Naive B cell (primary cell): Measurements from ENCODE around the gene CCDC71L. TPM values are rescaled to one million over a fixed set of nuclear protein-coding genes. Genes with fewer than 3 reads are reported as not detected.
A peak's percentile ranks its signal among the peaks of the same experiment; 100 is the strongest.

Experiments
- ATAC-seq, 2 donors: fragments of 150-1000 bp; cut with Tn5 transposase; 2 replicates each; pipeline ENCODE4 v1.10.0; 2021; ENCODE audit warnings: low read depth in 2 of 2, mild to moderate bottlenecking in 2 of 2, moderate library complexity in 2 of 2
- DNase-seq: peaks from one replicate; pipeline ENCODE4 v3.0.0; 2022
- H3K27ac Mint-ChIP-seq, 6 donors: one replicate each; pipeline ENCODE4 v1.8.0; 2020 to 2022; ENCODE audit warnings: mild to moderate bottlenecking in 6 of 6, mixed read lengths in 6 of 6, moderate library complexity in 5 of 6, inconsistent platforms in 2 of 6
- H3K27me3 Mint-ChIP-seq, 3 donors: one replicate each; pipeline ENCODE4 v1.8.0; 2021 to 2022; ENCODE audit warnings: mixed read lengths in 3 of 3, mild to moderate bottlenecking in 1 of 3
- H3K36me3 Mint-ChIP-seq, 2 donors: one replicate each; pipeline ENCODE4 v1.8.0; 2020 to 2022; ENCODE audit warnings: mixed read lengths in 2 of 2, inconsistent platforms in 1 of 2, mild to moderate bottlenecking in 1 of 2
- H3K4me1 Mint-ChIP-seq, 3 donors: one replicate each; pipeline ENCODE4 v1.8.0; 2020 to 2022; ENCODE audit warnings: mixed read lengths in 3 of 3, inconsistent platforms in 1 of 3, mild to moderate bottlenecking in 1 of 3, moderate library complexity in 1 of 3
- H3K4me3 Mint-ChIP-seq, 8 donors: one replicate each; pipeline ENCODE4 v1.8.0; 2020 to 2022; ENCODE audit warnings: mild to moderate bottlenecking in 8 of 8, mixed read lengths in 8 of 8, moderate library complexity in 8 of 8, inconsistent platforms in 2 of 8
- H3K9me3 Mint-ChIP-seq, 7 donors: one replicate each; pipeline ENCODE4 v1.8.0; 2020 to 2022; ENCODE audit warnings: mixed read lengths in 7 of 7, mild to moderate bottlenecking in 5 of 7, inconsistent platforms in 2 of 7, moderate library complexity in 1 of 7
- polyA plus RNA-seq, 6 donors: library from polyadenylated mRNA; unstranded; fragments of 300-500 nt; fragmentation: Illumina TruSeq; gene quantifications; one replicate each; pipeline ENCODE4 v1.2.3, GENCODE V29; 2021; ENCODE audit warnings: low read depth in 6 of 6

Gene CCDC71L
- polyA plus RNA-seq, 6 donors from 2014 or later = 6.9 to 11.1 (median 8.8) TPM

GRCh38 chr7:106615808-106616707 is 44.9 kb downstream of the CCDC71L start:
- ATAC-seq = no peak

GRCh38 chr7:106614751-106615150 is 46.2 kb downstream of the CCDC71L start:
- Mint-ChIP-seq H3K9me3 (peaks cover 0 to 7% (median 4%) of the 10 kb centered on the region in 7 donors), H3K27ac (no peak overlapping the region), H3K36me3 (no peaks in the 10 kb centered on the region), H3K27me3 (peaks cover 16 to 21% (median 16%) of the 10 kb centered on the region in 3 donors), H3K4me3 (no peak overlapping the region), H3K4me1 (no peaks in the 10 kb centered on the region)
- DNase-seq (no peak), ATAC-seq (no peak)

More at GRCh38 chr7:106615808-106616707, 44.9 kb downstream of the CCDC71L start:
- peaks cover 16 to 28% (median 16%) of the 10 kb centered on the region in 3 donors for H3K27me3 Mint-ChIP-seq
- no peak for DNase-seq
- H3K36me3 Mint-ChIP-seq = no peaks in the 10 kb centered on the region
- no peak overlapping the region for H3K4me3 Mint-ChIP-seq
- peaks cover 2 to 12% (median 5%) of the 10 kb centered on the region in 7 donors for H3K9me3 Mint-ChIP-seq
- H3K4me1 Mint-ChIP-seq = no peaks in the 10 kb centered on the region
- H3K27ac Mint-ChIP-seq = peak overlapping the region in 1 of 6 donors; percentile 30

GRCh38 chr7:106613848-106614560 is 47.0 kb downstream of the CCDC71L start:
- Mint-ChIP-seq H3K27ac (no peak overlapping the region), H3K4me1 (no peaks in the 10 kb centered on the region), H3K36me3 (no peaks in the 10 kb centered on the region), H3K4me3 (no peak overlapping the region), H3K9me3 (peaks cover 0 to 6% (median 4%) of the 10 kb centered on the region in 7 donors), H3K27me3 (peaks cover 14 to 18% (median 18%) of the 10 kb centered on the region in 3 donors)
- ATAC-seq (no peak), DNase-seq (no peak)

GRCh38 chr7:106613279-106613678 is 47.7 kb downstream of the CCDC71L start:
- no peak for ATAC-seq
- H3K9me3 Mint-ChIP-seq = peaks cover 0 to 6% (median 4%) of the 10 kb centered on the region in 7 donors
- H3K4me1 Mint-ChIP-seq = no peaks in the 10 kb centered on the region
- no peak for DNase-seq
- H3K27me3 Mint-ChIP-seq = peaks cover 10 to 18% (median 17%) of the 10 kb centered on the region in 3 donors
- no peaks in the 10 kb centered on the region for H3K36me3 Mint-ChIP-seq
- no peak overlapping the region for H3K4me3 Mint-ChIP-seq
- no peak overlapping the region for H3K27ac Mint-ChIP-seq

GRCh38 chr7:106612432-106612831 is 48.5 kb downstream of the CCDC71L start:
- Mint-ChIP-seq H3K27ac (no peak overlapping the region), H3K4me1 (no peaks in the 10 kb centered on the region), H3K4me3 (no peak overlapping the region), H3K36me3 (no peaks in the 10 kb centered on the region), H3K9me3 (peaks cover 0 to 6% (median 4%) of the 10 kb centered on the region in 7 donors), H3K27me3 (peaks cover 10 to 15% (median 13%) of the 10 kb centered on the region in 3 donors)
- DNase-seq (no peak), ATAC-seq (no peak)

- Mint-ChIP-seq H3K27me3 (peaks cover 10 to 14% (median 13%) of the 10 kb centered on the region in 3 donors), H3K36me3 (no peaks in the 10 kb centered on the region), H3K4me1 (no peaks in the 10 kb centered on the region), H3K27ac (no peak overlapping the region), H3K9me3 (peaks cover 0 to 6% (median 4%) of the 10 kb centered on the region in 7 donors), H3K4me3 (no peak overlapping the region)
- ATAC-seq (no peak), DNase-seq (no peak)
Measured at GRCh38 chr7:106611911-106612310, 49.0 kb downstream of the CCDC71L start.

- Mint-ChIP-seq H3K4me1 (no peaks in the 10 kb centered on the region), H3K9me3 (peaks cover 0 to 6% (median 4%) of the 10 kb centered on the region in 7 donors), H3K27ac (no peak overlapping the region), H3K4me3 (no peak overlapping the region), H3K27me3 (peaks cover 10 to 14% (median 10%) of the 10 kb centered on the region in 3 donors), H3K36me3 (no peaks in the 10 kb centered on the region)
- ATAC-seq (no peak), DNase-seq (no peak)
Measured at GRCh38 chr7:106610996-106611886, 49.7 kb downstream of the CCDC71L start.

GRCh38 chr7:106609416-106609815 is 51.5 kb downstream of the CCDC71L start:
- Mint-ChIP-seq H3K9me3 (peaks cover 0 to 6% (median 4%) of the 10 kb centered on the region in 7 donors), H3K4me3 (no peak overlapping the region), H3K27ac (no peak overlapping the region), H3K4me1 (no peaks in the 10 kb centered on the region), H3K27me3 (peaks cover 0 to 14% (median 6%) of the 10 kb centered on the region in 3 donors), H3K36me3 (no peaks in the 10 kb centered on the region)
- DNase-seq (no peak), ATAC-seq (no peak)

GRCh38 chr7:106608661-106609060 is 52.3 kb downstream of the CCDC71L start:
- no peaks in the 10 kb centered on the region for H3K4me1 Mint-ChIP-seq
- ATAC-seq (no peak), DNase-seq (no peak)
- H3K4me3 Mint-ChIP-seq = no peak overlapping the region
- no peak overlapping the region for H3K27ac Mint-ChIP-seq
- H3K27me3 Mint-ChIP-seq = peaks cover 0 to 14% (median 6%) of the 10 kb centered on the region in 3 donors
- no peaks in the 10 kb centered on the region for H3K36me3 Mint-ChIP-seq
- peaks cover 0 to 6% (median 4%) of the 10 kb centered on the region in 7 donors for H3K9me3 Mint-ChIP-seq

Other genes starting within 250 kb of the CCDC71L start
- gene PIK3CG, start 204.1 kb upstream of the CCDC71L start, polyA plus RNA-seq = 10 to 100 TPM; 33.8 to 57.3 (median 37.5) TPM